GM12878 (cell line): ENCODE data around the gene TRABD2B.

ENCODE experiments used
- CTCF ChIP-seq, 3 experiments: IDR thresholded peaks in 2 of 3; conservative IDR thresholded peaks in 1 of 3; 2 replicates each; pipeline ENCODE4 v1.5.1; 2011; ENCODE audit warnings: low read depth in 3 of 3, low read length in 3 of 3, mild to moderate bottlenecking in 3 of 3, control low read depth in 2 of 3, moderate library complexity in 2 of 3, inconsistent platforms in 1 of 3, mixed read lengths in 1 of 3; ENCODE audit not compliant: control insufficient read depth in 2 of 3, insufficient read depth in 1 of 3; ENCODE audit errors: extremely low read depth in 1 of 3
- EZH2 ChIP-seq: IDR thresholded peaks from 2 replicates; pipeline ENCODE4 v1.6.1; 2012; ENCODE audit warnings: low read depth, mild to moderate bottlenecking, control low read depth, inconsistent platforms, low read length, borderline replicate concordance; ENCODE audit not compliant: control insufficient read depth
- JUNB ChIP-seq: IDR thresholded peaks from 2 replicates; pipeline ENCODE4 v1.6.1; 2016; ENCODE audit warnings: antibody characterized with exemption, mild to moderate bottlenecking

DNA sequence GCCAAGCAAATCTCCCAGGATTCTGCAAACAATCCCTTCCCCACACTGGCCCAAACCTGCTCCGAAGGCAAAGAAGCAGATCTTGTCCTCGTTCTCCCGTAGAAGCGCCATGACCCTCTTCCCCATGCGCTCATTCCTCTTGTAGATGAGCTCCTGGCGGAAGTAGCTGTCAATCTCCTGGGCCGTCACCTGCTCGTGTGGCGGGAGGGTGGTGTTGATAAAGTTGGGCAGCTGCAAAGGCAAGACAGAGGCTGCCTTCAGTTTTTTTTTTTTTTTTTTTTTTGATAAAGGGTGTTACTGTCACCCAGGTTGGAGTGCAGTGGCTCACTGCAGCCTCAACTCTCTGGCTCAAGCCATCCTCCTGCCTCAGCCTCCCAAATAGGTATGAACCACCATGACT, 202.7 kb downstream of the TRABD2B start:
- TF ChIP-seq JUNB (no peak), EZH2 (no peak), CTCF (IDR thresholded peaks at IDR 0.05 in 2 of 3, conservative IDR thresholded peaks at IDR 0.05 in 1 of 3; ENCODE audit: control insufficient read depth in 2 of 3, extremely low read depth in 1 of 3, insufficient read depth in 1 of 3, low read depth in 3 of 3, low read length in 3 of 3) (no peak)
